RCC 7860 (cell line): ENCODE data around the gene CLDN18.

ENCODE experiments used
- DNase-seq: peaks from one replicate; pipeline ENCODE4 v3.0.0-alpha.2; 2015; ENCODE audit warnings: low spot score
- FAIRE-seq: peaks from 2 replicates; lab custom pipeline; 2012; peaks lifted over from hg19 to GRCh38; lab: Jason Lieb, UNC

Gene CLDN18

GRCh38 chr3:138009476-138010272 lies at the start of gene CLDN18:
Gene CLDN18 (plus strand): TSS chr3:138010165. CDS start chr3:138010226, 61 bp downstream.
- FAIRE-seq, result no peak

GRCh38 chr3:137962251-137962650 lies 47.7 kb upstream of the CLDN18 start:
- no peak for DNase-seq
- FAIRE-seq, result no peak

More at GRCh38 chr3:138009476-138010272, at the start of gene CLDN18:
- no peak for DNase-seq

GRCh38 chr3:137963463-137963862 lies 46.5 kb upstream of the CLDN18 start:
- no peak for DNase-seq
- no peak for FAIRE-seq

- FAIRE-seq (no peak), DNase-seq (peak; percentile 21)
Measured at GRCh38 chr3:137970914-137971831, 38.8 kb upstream of the CLDN18 start.

GRCh38 chr3:137972396-137972795 lies 37.6 kb upstream of the CLDN18 start:
- FAIRE-seq, result no peak
- DNase-seq, result no peak

GRCh38 chr3:137978328-137978727 lies 31.6 kb upstream of the CLDN18 start:
- DNase-seq, result no peak
- no peak for FAIRE-seq

- DNase-seq (no peak), FAIRE-seq (no peak)
Measured at GRCh38 chr3:137987723-137988122, 22.2 kb upstream of the CLDN18 start.

- FAIRE-seq, result no peak
Measured at GRCh38 chr3:137988152-137988551, 21.8 kb upstream of the CLDN18 start.

GRCh38 chr3:137988982-137989381 lies 21.0 kb upstream of the CLDN18 start:
- FAIRE-seq (no peak), DNase-seq (no peak)

More at GRCh38 chr3:137988152-137988551, 21.8 kb upstream of the CLDN18 start:
- no peak for DNase-seq

GRCh38 chr3:137990427-137990826 lies 19.5 kb upstream of the CLDN18 start:
- FAIRE-seq (no peak), DNase-seq (no peak)

GRCh38 chr3:137992592-137992991 lies 17.4 kb upstream of the CLDN18 start:
- no peak for FAIRE-seq

GRCh38 chr3:137998121-137999042 lies 11.6 kb upstream of the CLDN18 start:
- no peak for FAIRE-seq

More at GRCh38 chr3:137992592-137992991, 17.4 kb upstream of the CLDN18 start:
- no peak for DNase-seq

GRCh38 chr3:138003069-138003468 lies 6.9 kb upstream of the CLDN18 start:
- DNase-seq (no peak), FAIRE-seq (no peak)

More at GRCh38 chr3:137998121-137999042, 11.6 kb upstream of the CLDN18 start:
- no peak for DNase-seq

- FAIRE-seq (no peak), DNase-seq (no peak)
Measured at GRCh38 chr3:138005627-138006026, 4.3 kb upstream of the CLDN18 start.

- no peak for FAIRE-seq
- no peak for DNase-seq
Measured at GRCh38 chr3:138007898-138008297, 2.1 kb upstream of the CLDN18 start.

- DNase-seq, result no peak
- no peak for FAIRE-seq
Measured at GRCh38 chr3:138010273-138010590, 267 bp downstream of the CLDN18 start.

- no peak for FAIRE-seq
- DNase-seq, result no peak
Measured at GRCh38 chr3:138011722-138012121, 1.8 kb downstream of the CLDN18 start.

GRCh38 chr3:138012526-138012925 lies 2.6 kb downstream of the CLDN18 start:
- DNase-seq (no peak), FAIRE-seq (no peak)

- DNase-seq (no peak), FAIRE-seq (no peak)
Measured at GRCh38 chr3:138016065-138016464, 6.1 kb downstream of the CLDN18 start.

GRCh38 chr3:138019281-138020069 lies 9.5 kb downstream of the CLDN18 start:
- no peak for DNase-seq
- no peak for FAIRE-seq
